IPS-11a (cell line): ENCODE data around the gene PPIP5K1.
"Not testable (repeated sequence)": the region's sequence is repeated elsewhere in the genome, so short reads cannot be mapped to it uniquely, and the experiment has no call there.

ENCODE experiments used
- H3K4me3 ChIP-seq: one replicate; pipeline ENCODE4 v1.5.1; 2013; ENCODE audit warnings: low read depth, low read length, control low read depth

PPIP5K1 gene

DNA sequence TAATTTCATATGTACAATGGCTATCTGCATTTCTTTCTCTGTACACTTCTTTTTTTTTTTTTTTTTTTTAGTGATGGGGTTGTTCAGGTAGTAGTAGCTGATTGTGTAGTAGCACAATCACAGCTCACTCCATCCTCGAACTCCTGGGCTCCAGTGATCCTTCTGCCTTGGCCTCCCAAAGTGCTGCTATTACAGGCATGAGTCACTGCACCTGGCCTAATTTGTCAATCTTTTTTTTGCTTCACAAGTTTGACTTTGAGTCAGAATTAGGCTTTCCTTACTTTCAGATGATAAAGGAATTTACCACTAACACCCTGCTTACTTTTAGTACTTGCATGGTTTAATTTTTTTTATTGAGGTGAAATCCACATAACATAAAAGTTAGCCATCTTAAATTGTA, 44.6 kb downstream of the PPIP5K1 start:
- H3K4me3 ChIP-seq = no peak overlapping the region

DNA sequence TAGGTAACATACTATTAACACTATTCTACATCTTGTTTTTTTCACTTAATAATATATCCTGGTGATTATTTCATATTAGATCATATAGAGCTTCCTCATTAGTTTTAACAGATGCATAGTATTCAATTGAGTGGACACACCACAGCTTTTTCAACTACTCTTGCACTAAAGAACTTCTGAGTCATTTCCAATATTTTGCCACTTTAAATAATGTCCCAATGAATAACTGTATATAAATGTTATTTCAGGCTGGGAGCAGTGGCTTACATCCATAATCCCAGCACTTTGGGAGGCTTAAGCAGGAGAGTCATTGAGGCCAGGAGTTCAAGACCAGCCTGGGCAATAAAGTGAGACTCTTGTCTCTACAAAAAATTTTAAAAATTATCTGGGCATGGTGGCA, 45.7 kb downstream of the PPIP5K1 start:
- no peak overlapping the region for H3K4me3 ChIP-seq

DNA sequence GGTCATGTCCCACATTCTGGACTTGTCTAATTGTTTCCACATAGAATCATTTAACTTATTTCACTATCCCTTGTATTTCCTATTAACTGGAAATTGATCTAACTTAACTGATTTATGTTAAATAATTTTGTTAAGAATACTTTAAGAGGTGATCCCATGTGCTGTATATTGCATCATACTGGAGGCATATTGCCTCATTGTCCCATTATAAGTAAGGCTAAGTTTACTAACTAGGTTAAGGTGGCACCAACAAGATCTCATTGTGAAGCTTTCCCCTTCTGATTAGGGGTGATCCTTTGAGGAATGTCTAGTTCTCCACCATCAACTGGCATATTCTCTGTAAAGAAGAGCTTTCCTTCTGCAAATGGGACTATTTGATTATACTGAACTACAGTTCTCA, 48.2 kb downstream of the PPIP5K1 start:
- no peak overlapping the region for H3K4me3 ChIP-seq

DNA sequence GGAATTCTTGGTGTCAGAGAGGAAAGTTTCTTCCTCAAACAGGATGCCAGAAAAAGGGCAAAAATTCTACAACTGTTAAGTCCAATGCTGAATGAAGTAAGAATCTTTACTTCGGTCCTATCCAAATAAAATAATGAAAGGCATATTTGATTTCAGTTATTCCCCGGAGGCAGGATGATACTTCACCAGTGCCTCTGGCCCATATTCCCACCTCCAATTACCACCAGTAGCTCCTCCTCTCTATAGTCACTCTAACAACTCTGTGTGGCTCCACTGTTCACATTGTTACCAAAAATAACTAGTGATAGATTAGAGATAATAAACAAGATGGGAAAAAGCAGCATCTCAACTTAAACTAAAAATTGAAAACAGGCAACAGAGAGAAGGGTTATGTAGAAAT, 51.9 kb downstream of the PPIP5K1 start:
- no peak overlapping the region for H3K4me3 ChIP-seq

DNA sequence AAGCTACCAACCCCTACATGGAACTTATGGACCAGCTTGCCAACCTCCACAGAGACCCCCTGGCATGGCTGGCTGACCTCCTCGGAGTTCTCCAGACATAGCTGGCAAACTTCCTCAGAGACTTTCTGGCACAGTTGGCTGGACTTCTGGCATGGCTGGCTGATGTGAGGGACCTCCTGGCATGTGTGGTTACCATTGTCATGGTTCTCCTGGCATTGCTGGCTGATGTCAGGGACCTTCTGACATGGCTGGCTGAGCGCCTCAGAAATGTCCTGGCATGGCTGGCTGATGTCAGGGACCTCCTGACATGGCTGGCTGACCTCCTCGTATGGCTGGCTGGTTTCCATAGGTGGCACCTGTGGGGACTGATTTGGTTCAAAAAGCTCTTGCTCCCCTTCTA, 55.1 kb downstream of the PPIP5K1 start:
- no peak overlapping the region for H3K4me3 ChIP-seq

DNA sequence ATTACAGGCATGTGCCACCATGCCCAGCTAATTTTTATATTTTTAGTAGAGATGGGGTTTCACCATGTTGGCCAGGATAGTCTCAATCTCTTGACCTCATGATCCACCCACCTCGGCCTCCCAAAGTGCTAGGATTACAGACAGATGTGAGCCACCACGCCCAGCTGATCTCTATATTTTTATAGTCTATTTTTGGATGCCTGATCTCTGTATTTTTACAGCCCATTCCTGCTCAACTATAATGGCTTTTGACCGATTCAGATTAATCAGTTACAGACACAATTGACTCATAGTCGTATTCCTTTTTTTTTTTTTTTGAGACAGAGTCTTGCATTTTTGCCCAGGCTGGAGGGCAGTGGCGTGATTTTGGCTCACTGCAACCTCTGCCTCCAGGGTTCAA, 57.2 kb downstream of the PPIP5K1 start:
- H3K4me3 ChIP-seq = not testable (repeated sequence)

DNA sequence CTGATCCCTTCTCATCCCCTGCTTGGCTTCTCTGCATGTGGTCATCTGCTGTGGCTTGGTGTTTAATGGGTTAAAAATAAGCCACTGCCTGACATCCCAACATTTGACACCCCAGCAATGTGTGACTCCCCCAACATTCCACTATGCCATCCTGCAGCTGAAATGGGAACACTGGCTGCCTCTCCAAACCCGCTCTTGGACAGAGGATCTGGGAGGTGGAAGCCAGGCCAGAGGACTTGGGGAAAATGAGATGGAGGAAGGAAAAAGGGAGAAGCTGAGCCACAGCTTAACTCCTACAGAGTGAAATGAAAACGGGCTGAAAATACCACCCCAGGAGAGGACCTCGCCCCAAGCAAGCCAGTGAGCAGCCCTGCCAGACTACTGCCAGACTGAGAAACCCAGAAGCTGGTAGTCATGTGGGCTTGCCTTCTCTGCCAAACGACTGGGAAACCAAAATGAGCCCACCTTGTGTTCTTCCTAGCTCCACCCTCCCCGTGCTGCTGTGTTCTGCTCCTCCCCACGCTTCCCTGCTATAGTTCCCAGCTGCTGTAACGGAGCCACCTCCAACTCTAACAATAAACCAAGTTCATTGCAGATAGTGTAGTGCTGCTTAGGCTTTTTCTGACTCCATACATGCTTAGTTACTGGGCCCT, 58.9 kb downstream of the PPIP5K1 start:
- no peak overlapping the region for H3K4me3 ChIP-seq

DNA sequence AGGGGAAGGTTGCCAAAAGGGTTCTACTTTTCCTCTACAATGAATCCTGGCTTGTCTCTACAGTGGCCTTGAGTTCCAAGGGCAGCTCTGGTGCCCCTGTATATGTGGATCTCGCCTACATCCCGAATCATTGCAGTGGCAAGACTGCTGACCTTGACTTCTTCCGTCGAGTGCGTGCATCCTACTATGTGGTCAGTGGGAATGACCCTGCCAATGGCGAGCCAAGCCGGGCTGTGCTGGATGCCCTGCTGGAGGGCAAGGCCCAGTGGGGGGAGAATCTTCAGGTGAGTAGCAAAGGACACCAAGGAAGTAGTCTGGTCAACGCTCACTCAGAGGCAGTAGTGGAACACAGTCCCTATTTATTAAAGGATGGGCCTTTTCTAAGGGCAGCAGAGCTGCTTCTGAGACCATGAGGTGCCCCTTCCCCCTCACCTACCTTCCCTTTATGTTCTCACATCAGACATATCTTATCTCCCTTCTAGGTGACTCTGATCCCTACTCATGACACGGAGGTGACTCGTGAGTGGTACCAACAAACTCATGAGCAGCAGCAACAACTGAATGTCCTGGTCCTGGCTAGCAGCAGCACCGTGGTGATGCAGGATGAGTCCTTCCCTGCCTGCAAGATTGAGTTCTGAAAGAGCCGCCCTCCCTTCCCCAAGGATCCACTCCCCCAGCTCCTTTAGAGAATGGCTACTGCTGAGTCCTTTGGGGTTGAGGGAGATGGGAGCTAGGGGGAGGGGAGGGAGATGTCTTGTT, 60.2 kb downstream of the PPIP5K1 start:
- H3K4me3 ChIP-seq = no peak overlapping the region

DNA sequence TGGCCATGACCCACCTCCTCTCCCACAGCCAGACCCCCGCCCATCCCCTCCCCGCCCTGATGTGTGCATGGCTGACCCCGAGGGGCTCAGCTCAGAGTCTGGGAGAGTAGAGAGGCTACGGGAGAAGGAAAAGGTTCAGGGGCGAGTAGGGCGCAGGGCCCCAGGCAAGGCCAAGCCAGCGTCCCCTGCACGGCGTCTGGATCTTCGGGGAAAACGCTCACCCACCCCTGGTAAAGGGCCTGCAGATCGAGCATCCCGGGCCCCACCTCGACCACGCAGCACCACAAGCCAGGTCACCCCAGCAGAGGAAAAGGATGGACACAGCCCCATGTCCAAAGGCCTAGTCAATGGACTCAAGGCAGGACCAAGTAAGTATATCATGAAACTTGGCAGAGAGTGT, 60.9 kb downstream of the PPIP5K1 start:
- H3K4me3 ChIP-seq = no peak overlapping the region

DNA sequence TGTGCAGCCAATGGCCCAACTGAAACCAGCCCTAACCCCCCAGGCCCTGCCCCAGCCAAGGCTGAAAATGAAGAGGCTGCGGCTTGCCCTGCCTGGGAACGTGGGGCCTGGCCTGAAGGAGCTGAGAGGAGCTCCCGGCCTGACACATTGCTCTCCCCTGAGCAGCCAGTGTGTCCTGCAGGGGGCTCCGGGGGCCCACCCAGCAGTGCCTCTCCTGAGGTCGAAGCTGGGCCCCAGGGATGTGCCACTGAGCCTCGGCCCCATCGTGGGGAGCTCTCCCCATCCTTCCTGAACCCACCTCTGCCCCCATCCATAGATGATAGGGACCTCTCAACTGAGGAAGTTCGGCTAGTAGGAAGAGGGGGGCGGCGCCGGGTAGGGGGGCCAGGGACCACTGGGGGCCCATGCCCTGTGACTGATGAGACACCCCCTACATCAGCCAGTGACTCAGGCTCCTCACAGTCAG, 61.4 kb downstream of the PPIP5K1 start:
- H3K4me3 ChIP-seq = no peak overlapping the region

DNA sequence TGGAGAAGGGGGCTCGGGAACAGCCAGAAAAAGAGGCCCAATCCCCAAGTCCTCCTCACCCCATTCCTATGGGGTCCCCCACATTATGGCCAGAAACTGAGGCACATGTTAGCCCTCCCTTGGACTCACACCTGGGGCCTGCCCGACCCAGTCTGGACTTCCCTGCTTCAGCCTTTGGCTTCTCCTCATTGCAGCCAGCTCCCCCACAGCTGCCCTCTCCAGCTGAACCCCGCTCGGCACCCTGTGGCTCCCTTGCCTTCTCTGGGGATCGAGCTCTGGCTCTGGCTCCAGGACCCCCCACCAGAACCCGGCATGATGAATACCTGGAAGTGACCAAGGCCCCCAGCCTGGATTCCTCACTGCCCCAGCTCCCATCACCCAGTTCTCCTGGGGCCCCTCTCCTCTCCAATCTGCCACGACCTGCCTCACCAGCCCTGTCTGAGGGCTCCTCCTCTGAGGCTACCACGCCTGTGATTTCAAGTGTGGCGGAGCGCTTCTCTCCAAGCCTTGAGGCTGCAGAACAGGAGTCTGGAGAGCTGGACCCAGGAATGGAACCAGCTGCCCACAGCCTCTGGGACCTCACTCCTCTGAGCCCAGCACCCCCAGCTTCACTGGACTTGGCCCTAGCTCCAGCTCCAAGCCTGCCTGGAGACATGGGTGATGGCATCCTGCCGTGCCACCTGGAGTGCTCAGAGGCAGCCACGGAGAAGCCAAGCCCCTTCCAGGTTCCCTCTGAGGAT, 62.0 kb downstream of the PPIP5K1 start:
- no peak overlapping the region for H3K4me3 ChIP-seq

DNA sequence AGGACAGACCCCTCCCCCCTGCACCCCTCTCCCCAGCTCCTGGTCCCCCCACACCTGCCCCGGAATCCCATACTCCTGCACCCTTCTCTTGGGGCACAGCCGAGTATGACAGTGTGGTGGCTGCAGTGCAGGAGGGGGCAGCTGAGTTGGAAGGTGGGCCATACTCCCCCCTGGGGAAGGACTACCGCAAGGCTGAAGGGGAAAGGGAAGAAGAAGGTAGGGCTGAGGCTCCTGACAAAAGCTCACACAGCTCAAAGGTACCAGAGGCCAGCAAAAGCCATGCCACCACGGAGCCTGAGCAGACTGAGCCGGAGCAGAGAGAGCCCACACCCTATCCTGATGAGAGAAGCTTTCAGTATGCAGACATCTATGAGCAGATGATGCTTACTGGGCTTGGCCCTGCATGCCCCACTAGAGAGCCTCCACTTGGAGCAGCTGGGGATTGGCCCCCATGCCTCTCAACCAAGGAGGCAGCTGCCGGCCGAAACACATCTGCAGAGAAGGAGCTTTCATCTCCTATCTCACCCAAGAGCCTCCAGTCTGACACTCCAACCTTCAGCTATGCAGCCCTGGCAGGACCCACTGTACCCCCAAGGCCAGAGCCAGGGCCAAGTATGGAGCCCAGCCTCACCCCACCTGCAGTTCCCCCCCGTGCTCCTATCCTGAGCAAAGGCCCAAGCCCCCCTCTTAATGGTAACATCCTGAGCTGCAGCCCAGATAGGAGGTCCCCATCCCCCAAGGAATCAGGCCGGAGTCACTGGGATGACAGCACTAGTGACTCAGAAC, 62.8 kb downstream of the PPIP5K1 start:
- H3K4me3 ChIP-seq = no peak overlapping the region

DNA sequence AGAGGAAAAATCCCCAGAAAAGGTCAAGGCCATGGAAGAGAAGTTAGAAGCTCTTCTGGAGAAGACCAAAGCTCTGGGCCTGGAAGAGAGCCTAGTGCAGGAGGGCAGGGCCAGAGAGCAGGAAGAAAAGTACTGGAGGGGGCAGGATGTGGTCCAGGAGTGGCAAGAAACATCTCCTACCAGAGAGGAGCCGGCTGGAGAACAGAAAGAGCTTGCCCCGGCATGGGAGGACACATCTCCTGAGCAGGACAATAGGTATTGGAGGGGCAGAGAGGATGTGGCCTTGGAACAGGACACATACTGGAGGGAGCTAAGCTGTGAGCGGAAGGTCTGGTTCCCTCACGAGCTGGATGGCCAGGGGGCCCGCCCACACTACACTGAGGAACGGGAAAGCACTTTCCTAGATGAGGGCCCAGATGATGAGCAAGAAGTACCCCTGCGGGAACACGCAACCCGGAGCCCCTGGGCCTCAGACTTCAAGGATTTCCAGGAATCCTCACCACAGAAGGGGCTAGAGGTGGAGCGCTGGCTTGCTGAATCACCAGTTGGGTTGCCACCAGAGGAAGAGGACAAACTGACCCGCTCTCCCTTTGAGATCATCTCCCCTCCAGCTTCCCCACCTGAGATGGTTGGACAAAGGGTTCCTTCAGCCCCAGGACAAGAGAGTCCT, 63.6 kb downstream of the PPIP5K1 start:
- H3K4me3 ChIP-seq = no peak overlapping the region

DNA sequence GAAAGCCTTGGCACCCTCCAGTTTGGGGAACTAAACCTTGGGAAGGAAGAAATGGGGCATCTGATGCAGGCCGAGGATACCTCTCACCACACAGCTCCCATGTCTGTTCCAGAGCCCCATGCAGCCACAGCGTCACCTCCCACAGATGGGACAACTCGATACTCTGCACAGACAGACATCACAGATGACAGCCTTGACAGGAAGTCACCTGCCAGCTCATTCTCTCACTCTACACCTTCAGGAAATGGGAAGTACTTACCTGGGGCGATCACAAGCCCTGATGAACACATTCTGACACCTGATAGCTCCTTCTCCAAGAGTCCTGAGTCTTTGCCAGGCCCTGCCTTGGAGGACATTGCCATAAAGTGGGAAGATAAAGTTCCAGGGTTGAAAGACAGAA, 64.9 kb downstream of the PPIP5K1 start:
- H3K4me3 ChIP-seq = no peak overlapping the region

DNA sequence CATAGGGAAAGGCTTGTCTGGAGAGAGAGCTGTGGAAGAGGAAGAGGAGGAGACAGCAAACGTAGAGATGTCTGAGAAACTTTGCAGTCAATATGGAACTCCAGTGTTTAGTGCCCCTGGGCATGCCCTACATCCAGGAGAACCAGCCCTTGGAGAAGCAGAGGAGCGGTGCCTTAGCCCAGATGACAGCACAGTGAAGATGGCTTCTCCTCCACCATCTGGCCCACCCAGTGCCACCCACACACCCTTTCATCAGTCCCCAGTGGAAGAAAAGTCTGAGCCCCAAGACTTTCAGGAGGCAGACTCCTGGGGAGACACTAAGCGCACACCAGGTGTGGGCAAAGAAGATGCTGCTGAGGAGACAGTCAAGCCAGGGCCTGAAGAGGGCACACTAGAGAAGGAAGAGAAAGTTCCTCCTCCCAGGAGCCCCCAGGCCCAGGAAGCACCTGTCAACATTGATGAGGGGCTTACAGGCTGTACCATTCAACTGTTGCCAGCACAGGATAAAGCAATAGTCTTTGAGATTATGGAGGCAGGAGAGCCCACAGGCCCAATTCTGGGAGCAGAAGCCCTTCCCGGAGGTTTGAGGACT, 65.7 kb downstream of the PPIP5K1 start:
- H3K4me3 ChIP-seq = no peak overlapping the region

DNA sequence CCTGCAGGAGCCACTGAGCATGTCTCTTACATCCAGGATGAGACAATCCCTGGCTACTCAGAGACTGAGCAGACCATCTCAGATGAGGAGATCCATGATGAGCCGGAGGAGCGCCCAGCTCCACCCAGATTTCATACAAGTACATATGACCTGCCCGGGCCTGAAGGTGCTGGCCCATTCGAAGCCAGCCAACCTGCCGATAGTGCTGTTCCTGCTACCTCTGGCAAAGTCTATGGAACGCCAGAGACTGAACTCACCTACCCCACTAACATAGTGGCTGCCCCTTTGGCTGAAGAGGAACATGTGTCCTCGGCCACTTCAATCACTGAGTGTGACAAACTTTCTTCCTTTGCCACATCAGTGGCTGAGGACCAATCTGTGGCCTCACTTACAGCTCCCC, 66.4 kb downstream of the PPIP5K1 start:
- H3K4me3 ChIP-seq = no peak overlapping the region

DNA sequence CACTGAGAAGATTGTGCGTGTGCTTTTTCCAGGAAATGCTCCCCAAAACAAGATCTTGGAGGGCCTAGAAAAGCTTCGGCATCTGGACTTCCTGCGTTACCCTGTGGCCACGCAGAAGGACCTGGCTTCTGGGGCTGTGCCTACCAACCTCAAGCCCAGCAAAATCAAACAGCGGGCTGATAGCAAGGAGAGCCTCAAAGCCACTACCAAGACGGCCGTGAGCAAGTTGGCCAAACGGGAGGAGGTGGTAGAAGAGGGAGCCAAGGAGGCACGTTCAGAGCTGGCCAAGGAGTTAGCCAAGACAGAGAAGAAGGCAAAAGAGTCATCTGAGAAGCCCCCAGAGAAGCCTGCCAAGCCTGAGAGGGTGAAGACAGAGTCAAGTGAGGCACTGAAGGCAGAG, 67.8 kb downstream of the PPIP5K1 start:
- no peak overlapping the region for H3K4me3 ChIP-seq

DNA sequence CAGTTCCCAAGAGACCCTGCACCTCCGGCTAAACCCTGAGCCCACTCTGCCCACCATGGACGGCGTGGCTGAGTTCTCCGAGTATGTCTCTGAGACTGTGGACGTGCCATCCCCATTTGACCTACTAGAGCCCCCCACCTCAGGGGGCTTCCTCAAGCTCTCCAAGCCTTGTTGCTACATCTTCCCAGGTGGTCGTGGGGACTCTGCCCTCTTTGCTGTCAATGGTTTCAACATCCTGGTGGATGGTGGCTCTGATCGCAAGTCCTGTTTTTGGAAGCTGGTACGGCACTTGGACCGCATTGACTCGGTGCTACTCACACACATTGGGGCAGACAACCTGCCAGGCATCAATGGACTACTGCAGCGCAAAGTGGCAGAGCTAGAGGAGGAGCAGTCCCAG, 68.6 kb downstream of the PPIP5K1 start:
- H3K4me3 ChIP-seq = no peak overlapping the region

DNA sequence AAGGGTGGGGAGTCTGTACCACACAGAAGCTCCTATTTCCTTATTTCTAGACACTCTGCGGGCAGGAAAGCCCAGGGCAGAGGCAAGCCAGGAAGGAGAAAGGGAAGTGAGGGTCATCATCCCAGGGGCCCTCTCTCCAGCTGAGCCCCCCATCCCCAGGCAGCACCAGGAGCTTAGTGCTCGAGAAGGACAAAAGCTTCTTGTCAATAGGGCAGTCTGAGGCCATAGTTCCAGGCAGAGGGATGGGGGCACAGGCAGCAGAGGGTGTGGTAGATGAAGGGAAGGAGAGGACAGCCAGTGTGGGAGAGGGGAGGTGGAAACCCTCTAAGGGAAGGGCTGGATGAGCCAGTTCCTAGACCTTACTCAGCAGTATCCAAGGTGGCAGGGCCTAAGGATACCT, 69.9 kb downstream of the PPIP5K1 start:
- no peak overlapping the region for H3K4me3 ChIP-seq

DNA sequence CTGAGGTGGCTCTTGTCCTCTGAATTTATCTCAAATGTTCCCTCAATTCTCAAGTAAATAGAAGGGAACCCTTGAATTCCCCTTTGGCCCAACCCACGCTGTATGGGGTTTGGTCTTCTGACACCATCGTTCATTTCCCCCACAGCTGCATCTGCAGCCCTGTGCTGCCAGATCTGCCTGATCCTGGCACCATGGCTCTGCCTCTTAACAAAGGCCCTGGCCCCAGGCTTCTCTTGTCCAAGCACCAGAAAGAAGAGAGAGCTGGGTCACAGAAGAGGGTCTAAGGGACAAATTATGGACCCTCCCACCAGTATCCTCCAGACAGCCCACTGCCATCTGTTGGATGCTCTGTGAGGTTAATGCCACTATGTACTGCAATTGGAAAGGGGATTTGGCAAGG, 70.8 kb downstream of the PPIP5K1 start:
- H3K4me3 ChIP-seq = no peak overlapping the region
